ENCODE measurements around the gene NAT16. TPM values are rescaled to one million over a fixed set of nuclear protein-coding genes. Genes with fewer than 3 reads are reported as not detected.

NAT16 gene
- total RNA-seq, 1 experiment from 2014 or later = not detected

GRCh38 chr7:101197991-101198390, 17.9 kb upstream of the NAT16 start:
- Histone ChIP-seq H3K36me3 (ENCODE audit: control insufficient read depth, insufficient read depth, low read length) (no peaks in the 10 kb centered on the region; the same call in 1 of the 2 replicates), H3K27me3 (replicated peaks; ENCODE audit: control insufficient read depth, insufficient read depth, low read length) (no peaks in the 10 kb centered on the region), H3K9me3 (no peaks in the 10 kb centered on the region), H3K4me3 (ENCODE audit: low read depth, low read length) (no peak overlapping the region), H3K4me1 (peaks cover 20% of the 10 kb centered on the region)
- intact Hi-C loops (cut with micrococcal nuclease; ENCODE audit: unreplicated experiment) = no loop called here
- ChIA-PET CTCF (no interaction called here), POLR2A (no interaction called here)
- H3K36me3 Mint-ChIP-seq (ENCODE audit: insufficient read depth, unreplicated experiment) = no peaks in the 10 kb centered on the region
- BruUV-seq (replicated peaks) = no TSS peak
- no peak overlapping the region for H3K27ac Mint-ChIP-seq (ENCODE audit: unreplicated experiment)
- H3K4me1 Mint-ChIP-seq (ENCODE audit: low read depth, unreplicated experiment) = peaks cover 14% of the 10 kb centered on the region
- H3K4me3 Mint-ChIP-seq (ENCODE audit: unreplicated experiment) = no peak overlapping the region
- no peak for DNase-seq
- TF ChIP-seq, protein P1, sequence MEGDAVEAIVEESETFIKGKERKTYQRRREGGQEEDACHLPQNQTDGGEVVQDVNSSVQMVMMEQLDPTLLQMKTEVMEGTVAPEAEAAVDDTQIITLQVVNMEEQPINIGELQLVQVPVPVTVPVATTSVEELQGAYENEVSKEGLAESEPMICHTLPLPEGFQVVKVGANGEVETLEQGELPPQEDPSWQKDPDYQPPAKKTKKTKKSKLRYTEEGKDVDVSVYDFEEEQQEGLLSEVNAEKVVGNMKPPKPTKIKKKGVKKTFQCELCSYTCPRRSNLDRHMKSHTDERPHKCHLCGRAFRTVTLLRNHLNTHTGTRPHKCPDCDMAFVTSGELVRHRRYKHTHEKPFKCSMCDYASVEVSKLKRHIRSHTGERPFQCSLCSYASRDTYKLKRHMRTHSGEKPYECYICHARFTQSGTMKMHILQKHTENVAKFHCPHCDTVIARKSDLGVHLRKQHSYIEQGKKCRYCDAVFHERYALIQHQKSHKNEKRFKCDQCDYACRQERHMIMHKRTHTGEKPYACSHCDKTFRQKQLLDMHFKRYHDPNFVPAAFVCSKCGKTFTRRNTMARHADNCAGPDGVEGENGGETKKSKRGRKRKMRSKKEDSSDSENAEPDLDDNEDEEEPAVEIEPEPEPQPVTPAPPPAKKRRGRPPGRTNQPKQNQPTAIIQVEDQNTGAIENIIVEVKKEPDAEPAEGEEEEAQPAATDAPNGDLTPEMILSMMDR (IDR thresholded peaks at IDR 0.05; ENCODE audit: insufficient read depth in 1 of 2, low read depth in 1 of 2, low read length in 1 of 2, severe bottlenecking in 1 of 2, unreplicated experiment in 1 of 2) = no peak
- H3K9me3 Mint-ChIP-seq (ENCODE audit: unreplicated experiment) = no peaks in the 10 kb centered on the region
- H3K27me3 Mint-ChIP-seq (ENCODE audit: insufficient read depth, unreplicated experiment) = no peaks in the 10 kb centered on the region

- CTCF ChIA-PET = no interaction called here
- H3K27ac Mint-ChIP-seq (ENCODE audit: unreplicated experiment) = no peak overlapping the region
- intact Hi-C loops (cut with micrococcal nuclease; ENCODE audit: unreplicated experiment) = no loop called here
- POLR2A ChIA-PET = no interaction called here
- peaks cover 7% of the 10 kb centered on the region for H3K4me1 Mint-ChIP-seq (ENCODE audit: low read depth, unreplicated experiment)
- no peak overlapping the region for H3K4me3 ChIP-seq (ENCODE audit: low read depth, low read length)
- H3K4me1 ChIP-seq = peaks cover 14% of the 10 kb centered on the region
- H3K27me3 Mint-ChIP-seq (ENCODE audit: insufficient read depth, unreplicated experiment) = no peaks in the 10 kb centered on the region
- H3K4me3 Mint-ChIP-seq (ENCODE audit: unreplicated experiment) = no peak overlapping the region
- TF ChIP-seq, protein P1 (IDR thresholded peaks at IDR 0.05; ENCODE audit: insufficient read depth in 1 of 2, low read depth in 1 of 2, low read length in 1 of 2, severe bottlenecking in 1 of 2, unreplicated experiment in 1 of 2) = no peak
- no peak for DNase-seq
- H3K9me3 ChIP-seq = no peaks in the 10 kb centered on the region
- no peaks in the 10 kb centered on the region; the same call in 1 of the 2 replicates for H3K36me3 ChIP-seq (ENCODE audit: control insufficient read depth, insufficient read depth, low read length)
- no TSS peak for BruUV-seq (replicated peaks)
- no peaks in the 10 kb centered on the region for H3K27me3 ChIP-seq (replicated peaks; ENCODE audit: control insufficient read depth, insufficient read depth, low read length)
- no peaks in the 10 kb centered on the region for H3K9me3 Mint-ChIP-seq (ENCODE audit: unreplicated experiment)
- H3K36me3 Mint-ChIP-seq (ENCODE audit: insufficient read depth, unreplicated experiment) = no peaks in the 10 kb centered on the region
Observed at GRCh38 chr7:101195884-101196283, 15.8 kb upstream of the NAT16 start.

GRCh38 chr7:101189109-101189508, 9.0 kb upstream of the NAT16 start:
- no peaks in the 10 kb centered on the region for H3K36me3 Mint-ChIP-seq (ENCODE audit: insufficient read depth, unreplicated experiment)
- DNase-seq = no peak
- no peak overlapping the region for H3K27ac Mint-ChIP-seq (ENCODE audit: unreplicated experiment)
- Histone ChIP-seq H3K4me3 (ENCODE audit: low read depth, low read length) (no peak overlapping the region), H3K9me3 (no peaks in the 10 kb centered on the region), H3K36me3 (ENCODE audit: control insufficient read depth, insufficient read depth, low read length) (no peaks in the 10 kb centered on the region), H3K27me3 (replicated peaks; ENCODE audit: control insufficient read depth, insufficient read depth, low read length) (no peaks in the 10 kb centered on the region), H3K4me1 (peaks cover 12% of the 10 kb centered on the region; the same call in 1 of the 2 replicates)
- TF ChIP-seq, protein P1 (IDR thresholded peaks at IDR 0.05; ENCODE audit: insufficient read depth in 1 of 2, low read depth in 1 of 2, low read length in 1 of 2, severe bottlenecking in 1 of 2, unreplicated experiment in 1 of 2) = no peak
- ChIA-PET POLR2A (interaction anchor here (0.6 kb wide), 1 partner anchor 89 kb away, joined by 7 read pairs; no protein-coding TSS in a partner anchor), CTCF (interaction anchor here (0.6 kb wide), 1 partner anchor 13 kb away, joined by 5 read pairs; no protein-coding TSS in a partner anchor)
- H3K9me3 Mint-ChIP-seq (ENCODE audit: unreplicated experiment) = no peaks in the 10 kb centered on the region
- intact Hi-C loops (cut with micrococcal nuclease; ENCODE audit: unreplicated experiment) = no loop called here
- H3K4me1 Mint-ChIP-seq (ENCODE audit: low read depth, unreplicated experiment) = no peaks in the 10 kb centered on the region
- H3K4me3 Mint-ChIP-seq (ENCODE audit: unreplicated experiment) = no peak overlapping the region
- no TSS peak for BruUV-seq (replicated peaks)
- no peaks in the 10 kb centered on the region for H3K27me3 Mint-ChIP-seq (ENCODE audit: insufficient read depth, unreplicated experiment)
